HFFc6 (cell line): Measurements from ENCODE around the gene ZEB2. TPM values are rescaled to one million over a fixed set of nuclear protein-coding genes. Genes with fewer than 3 reads are reported as not detected.

ENCODE experiments used
- DNase-seq: peaks from one replicate; pipeline ENCODE4 v3.0.0-alpha.2; 2018
- H3K27ac Mint-ChIP-seq: 2 replicates; pipeline ENCODE4 v1.8.0; 2020; ENCODE audit warnings: mild to moderate bottlenecking, mixed read lengths
- H3K27me3 Mint-ChIP-seq: 2 replicates; pipeline ENCODE4 v1.8.0; 2021; ENCODE audit warnings: mild to moderate bottlenecking, moderate library complexity, mixed read lengths; ENCODE audit not compliant: insufficient read depth
- H3K36me3 Mint-ChIP-seq: 2 replicates; pipeline ENCODE4 v1.8.0; 2021; ENCODE audit warnings: low read depth, mixed read lengths
- H3K4me1 Mint-ChIP-seq: 2 replicates; pipeline ENCODE4 v1.8.0; 2020; ENCODE audit warnings: low read depth, mixed read lengths
- H3K4me3 Mint-ChIP-seq: 2 replicates; pipeline ENCODE4 v1.8.0; 2020; ENCODE audit warnings: mild to moderate bottlenecking, moderate library complexity, mixed read lengths
- H3K9me3 Mint-ChIP-seq: 2 replicates; pipeline ENCODE4 v1.8.0; 2020; ENCODE audit warnings: mild to moderate bottlenecking, mixed read lengths
- total RNA-seq, 6 experiments: library from RNA; stranded (reverse); fragmentation: NEBNext Ultra II Directional; extraction: Animal tissue kit (Norgen Biotek cat#: 25700); gene quantifications; 2 replicates in 1 of 6; 3 replicates in 5 of 6; pipeline ENCODE4 v1.2.3, GENCODE V29; 2021
- TF ChIP-seq, protein P1 (sequence below): fragments of 200-600 bp; sonication (generic); IDR thresholded peaks from 2 replicates; pipeline ENCODE4 v1.5.0; 2021; ENCODE audit warnings: antibody characterized with exemption, mild to moderate bottlenecking

The ZEB2 gene
- total RNA-seq, 6 experiments from 2014 or later: 57.0 to 76.3 (median 62.8) TPM

DNA sequence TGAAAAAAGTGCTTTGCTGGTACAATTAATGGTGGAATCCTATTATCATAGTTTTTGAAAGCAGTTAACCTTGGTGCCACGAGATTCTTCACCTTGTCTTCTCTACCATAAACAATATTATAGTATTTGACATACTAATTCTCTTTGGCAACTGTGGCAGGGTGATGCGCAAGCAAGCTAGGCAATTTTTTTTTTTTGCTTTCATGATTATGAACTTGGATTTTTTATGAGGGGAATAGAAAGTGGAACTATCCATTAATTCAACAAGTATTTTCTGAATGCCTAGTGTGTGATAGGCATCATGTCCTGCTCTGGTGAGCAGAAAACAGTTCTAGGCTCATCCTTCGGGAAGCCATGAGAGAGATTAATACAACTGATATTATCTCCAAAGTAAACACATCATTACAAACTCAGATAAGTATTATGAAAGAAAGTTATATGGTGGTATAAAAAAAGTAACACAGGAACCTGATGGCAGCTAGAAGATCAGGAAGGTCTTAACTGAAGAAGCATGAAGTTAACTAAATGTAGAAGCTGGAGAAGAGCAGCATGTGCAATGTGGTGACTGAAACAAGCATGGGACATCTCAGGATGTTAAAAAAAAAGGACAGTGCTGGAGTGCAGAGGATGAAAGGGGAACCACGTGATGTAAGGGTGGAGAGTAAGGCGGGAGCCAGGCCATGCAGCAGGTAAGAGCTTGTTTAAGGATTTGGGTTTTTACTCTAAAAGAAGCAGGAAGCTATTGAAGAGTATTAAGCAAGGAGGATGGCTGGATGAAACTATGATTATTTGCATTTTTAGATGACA is 113.7 kb downstream of the ZEB2 start:
- Mint-ChIP-seq H3K9me3 (no peaks in the 10 kb centered on the region), H3K27me3 (no peaks in the 10 kb centered on the region), H3K27ac (peak overlapping the region; percentile 3), H3K4me3 (no peak overlapping the region), H3K36me3 (peaks cover 42% of the 10 kb centered on the region), H3K4me1 (peaks cover 47% of the 10 kb centered on the region)
- TF ChIP-seq, protein P1, sequence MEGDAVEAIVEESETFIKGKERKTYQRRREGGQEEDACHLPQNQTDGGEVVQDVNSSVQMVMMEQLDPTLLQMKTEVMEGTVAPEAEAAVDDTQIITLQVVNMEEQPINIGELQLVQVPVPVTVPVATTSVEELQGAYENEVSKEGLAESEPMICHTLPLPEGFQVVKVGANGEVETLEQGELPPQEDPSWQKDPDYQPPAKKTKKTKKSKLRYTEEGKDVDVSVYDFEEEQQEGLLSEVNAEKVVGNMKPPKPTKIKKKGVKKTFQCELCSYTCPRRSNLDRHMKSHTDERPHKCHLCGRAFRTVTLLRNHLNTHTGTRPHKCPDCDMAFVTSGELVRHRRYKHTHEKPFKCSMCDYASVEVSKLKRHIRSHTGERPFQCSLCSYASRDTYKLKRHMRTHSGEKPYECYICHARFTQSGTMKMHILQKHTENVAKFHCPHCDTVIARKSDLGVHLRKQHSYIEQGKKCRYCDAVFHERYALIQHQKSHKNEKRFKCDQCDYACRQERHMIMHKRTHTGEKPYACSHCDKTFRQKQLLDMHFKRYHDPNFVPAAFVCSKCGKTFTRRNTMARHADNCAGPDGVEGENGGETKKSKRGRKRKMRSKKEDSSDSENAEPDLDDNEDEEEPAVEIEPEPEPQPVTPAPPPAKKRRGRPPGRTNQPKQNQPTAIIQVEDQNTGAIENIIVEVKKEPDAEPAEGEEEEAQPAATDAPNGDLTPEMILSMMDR: no peak
- DNase-seq: peak; percentile 44

DNA sequence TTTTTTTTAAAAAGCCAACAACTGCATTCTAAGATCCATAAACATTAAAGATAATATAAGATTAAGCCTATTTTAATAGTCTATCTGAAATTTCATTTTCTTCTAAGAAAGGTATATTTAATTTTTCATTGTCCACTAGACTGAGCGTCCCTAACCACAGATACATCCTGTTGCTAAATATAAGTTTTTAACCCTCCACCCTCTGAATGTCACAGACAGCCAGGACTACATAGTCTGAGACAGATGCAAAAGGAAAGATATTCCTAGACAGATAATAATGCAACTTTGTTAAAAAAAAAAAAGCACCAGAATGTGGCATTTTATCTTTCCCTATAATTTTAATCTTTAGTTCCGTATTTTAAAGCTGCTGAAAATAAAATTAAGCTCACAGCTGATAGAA is 114.6 kb downstream of the ZEB2 start:
- H3K36me3 Mint-ChIP-seq: peaks cover 47% of the 10 kb centered on the region
- peaks cover 47% of the 10 kb centered on the region for H3K4me1 Mint-ChIP-seq
- no peaks in the 10 kb centered on the region for H3K27me3 Mint-ChIP-seq
- H3K27ac Mint-ChIP-seq: no peak overlapping the region
- DNase-seq: no peak
- TF ChIP-seq, protein P1: no peak
- H3K9me3 Mint-ChIP-seq: no peaks in the 10 kb centered on the region
- no peak overlapping the region for H3K4me3 Mint-ChIP-seq

DNA sequence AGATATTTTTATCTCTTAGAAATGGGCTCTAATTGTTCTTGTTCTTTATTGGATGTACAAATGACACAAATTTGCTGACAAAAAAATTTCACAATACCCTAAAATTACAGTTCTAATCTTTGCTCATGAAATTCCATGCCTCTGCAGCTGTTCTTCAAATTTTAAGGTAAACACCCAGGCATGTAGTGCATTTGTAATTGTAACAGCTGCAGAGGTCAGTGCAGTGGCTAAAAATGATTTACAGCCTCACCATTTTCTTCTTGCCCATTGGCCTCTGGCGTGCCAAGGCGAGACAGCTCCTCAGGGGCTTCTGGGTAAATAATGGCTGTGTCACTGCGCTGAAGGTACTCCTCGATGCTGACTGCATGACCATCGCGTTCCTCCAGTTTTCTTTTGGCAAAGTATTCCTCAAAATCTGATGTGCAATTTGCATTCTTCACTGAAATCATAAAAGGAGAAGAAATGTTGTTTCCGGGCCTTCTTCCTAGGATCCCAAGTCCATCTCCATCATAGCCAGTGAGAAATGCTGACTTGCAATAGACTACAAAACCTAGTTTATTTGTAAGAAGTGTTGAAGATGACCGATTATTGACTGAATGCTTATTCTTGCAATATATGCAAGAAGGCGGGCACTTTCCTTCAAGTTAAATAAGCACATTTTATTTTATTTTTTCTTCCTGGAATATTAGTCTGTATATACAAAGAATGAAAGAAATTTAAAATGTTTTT is 115.2 kb downstream of the ZEB2 start:
- Mint-ChIP-seq H3K9me3 (no peaks in the 10 kb centered on the region), H3K4me1 (peaks cover 47% of the 10 kb centered on the region), H3K36me3 (peaks cover 52% of the 10 kb centered on the region), H3K27me3 (no peaks in the 10 kb centered on the region), H3K4me3 (no peak overlapping the region), H3K27ac (no peak overlapping the region)
- no peak for DNase-seq
- TF ChIP-seq, protein P1: no peak

DNA sequence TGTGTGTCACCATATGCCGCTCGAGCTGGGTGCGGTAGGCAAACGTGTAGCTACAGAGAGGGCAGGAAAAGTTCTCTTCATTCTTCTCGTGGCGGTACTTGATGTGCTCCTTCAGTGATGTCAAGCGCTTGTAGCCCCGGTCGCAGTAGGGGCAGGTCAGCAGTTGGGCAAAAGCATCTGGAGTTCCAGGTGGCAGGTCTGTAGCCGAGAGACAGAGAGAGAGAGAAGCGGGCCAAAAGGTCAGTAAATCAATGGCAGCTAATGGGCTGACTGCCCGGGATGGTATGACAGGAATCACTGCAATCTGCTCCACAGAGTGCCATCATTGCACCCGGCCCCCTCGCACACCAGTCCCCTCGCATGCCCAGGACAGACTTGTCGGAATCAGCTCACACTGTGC is 116.0 kb downstream of the ZEB2 start:
- Mint-ChIP-seq H3K9me3 (no peaks in the 10 kb centered on the region), H3K27ac (no peak overlapping the region), H3K4me3 (no peak overlapping the region), H3K36me3 (peaks cover 54% of the 10 kb centered on the region), H3K4me1 (peaks cover 39% of the 10 kb centered on the region), H3K27me3 (no peaks in the 10 kb centered on the region)
- TF ChIP-seq, protein P1: no peak
- DNase-seq: no peak

DNA sequence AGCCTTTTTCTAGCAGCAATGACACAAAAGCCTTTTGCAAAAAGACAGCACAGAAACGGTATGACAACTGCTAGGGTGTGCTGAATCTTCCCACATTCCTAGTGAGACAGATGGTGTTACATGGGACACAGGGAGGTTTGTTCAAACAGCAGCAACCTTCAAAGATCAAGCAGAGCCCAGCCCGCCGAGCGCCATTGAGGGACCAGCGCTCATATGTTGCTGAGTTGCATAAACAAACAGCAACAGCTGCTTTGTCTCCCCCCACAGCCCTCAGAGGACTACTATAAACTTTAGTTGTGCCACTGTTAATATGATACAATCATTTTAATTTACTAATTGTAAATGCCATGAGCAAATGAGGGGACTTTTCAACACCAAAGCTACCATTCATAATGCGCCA is 117.7 kb downstream of the ZEB2 start:
- TF ChIP-seq, protein P1: no peak
- Mint-ChIP-seq H3K9me3 (no peaks in the 10 kb centered on the region), H3K4me3 (no peak overlapping the region), H3K36me3 (peaks cover 50% of the 10 kb centered on the region), H3K27ac (no peak overlapping the region; the same call in 1 of the 2 replicates), H3K4me1 (peaks cover 33% of the 10 kb centered on the region), H3K27me3 (0 out of 2 replicates have a peak, but pooled peaks cover 1% of the 10 kb centered on the region)
- no peak for DNase-seq
